Stimulated activated CD4-positive, alpha-beta T cell treated with anti-CD3 and anti-CD28 coated beads, Interleukin-15, amount 100 ng/mL, for 48 hours (primary cell): Measurements from ENCODE around the gene ADAMTS18.
"Not testable (repeated sequence)": the region's sequence is repeated elsewhere in the genome, so short reads cannot be mapped to it uniquely, and the experiment has no call there.

Experiments used
- DNase-seq, 2 donors: peaks; one replicate each; pipeline ENCODE4 v3.0.0-alpha.2; 2020; ENCODE audit warnings: low read depth in 2 of 2

Gene ADAMTS18

GRCh38 chr16:77434530-77435271 lies at the start of gene ADAMTS18:
Gene ADAMTS18 (minus strand): TSS chr16:77435034. CDS start chr16:77434695, 339 bp downstream.
- no peak for DNase-seq

GRCh38 chr16:77480681-77481315 lies 46.0 kb upstream of the ADAMTS18 start:
- DNase-seq: no peak

- DNase-seq: no peak
Observed at GRCh38 chr16:77472262-77472661, 37.4 kb upstream of the ADAMTS18 start.

- DNase-seq: no peak
Observed at GRCh38 chr16:77470851-77471250, 36.0 kb upstream of the ADAMTS18 start.

- no peak for DNase-seq
Observed at GRCh38 chr16:77469634-77470033, 34.8 kb upstream of the ADAMTS18 start.

- DNase-seq: no peak
Observed at GRCh38 chr16:77468831-77469230, 34.0 kb upstream of the ADAMTS18 start.

GRCh38 chr16:77467821-77468335 lies 33.0 kb upstream of the ADAMTS18 start:
- no peak for DNase-seq

GRCh38 chr16:77463659-77464058 lies 28.8 kb upstream of the ADAMTS18 start:
- DNase-seq: not testable (repeated sequence)

- no peak for DNase-seq
Observed at GRCh38 chr16:77462894-77463293, 28.1 kb upstream of the ADAMTS18 start.

- DNase-seq: no peak
Observed at GRCh38 chr16:77459534-77460254, 24.9 kb upstream of the ADAMTS18 start.

GRCh38 chr16:77457046-77457445 lies 22.2 kb upstream of the ADAMTS18 start:
- no peak for DNase-seq

GRCh38 chr16:77452243-77452642 lies 17.4 kb upstream of the ADAMTS18 start:
- no peak for DNase-seq

GRCh38 chr16:77450790-77451487 lies 16.1 kb upstream of the ADAMTS18 start:
- no peak for DNase-seq

- no peak for DNase-seq
Observed at GRCh38 chr16:77449208-77449607, 14.4 kb upstream of the ADAMTS18 start.

GRCh38 chr16:77445324-77445723 lies 10.5 kb upstream of the ADAMTS18 start:
- DNase-seq: no peak

- no peak for DNase-seq
Observed at GRCh38 chr16:77444147-77444460, 9.3 kb upstream of the ADAMTS18 start.

- no peak for DNase-seq
Observed at GRCh38 chr16:77443357-77444146, 8.7 kb upstream of the ADAMTS18 start.

GRCh38 chr16:77442078-77442477 lies 7.2 kb upstream of the ADAMTS18 start:
- DNase-seq: no peak

GRCh38 chr16:77439106-77439505 lies 4.3 kb upstream of the ADAMTS18 start:
- no peak for DNase-seq

- no peak for DNase-seq
Observed at GRCh38 chr16:77437859-77438258, 3.0 kb upstream of the ADAMTS18 start.

- DNase-seq: no peak
Observed at GRCh38 chr16:77435272-77435820, 512 bp upstream of the ADAMTS18 start.
